ENCODE measurements around the gene COBLL1. TPM values are rescaled to one million over a fixed set of nuclear protein-coding genes. Genes with fewer than 3 reads are reported as not detected.

COBLL1 gene
- total RNA-seq, 1 donor from 2014 or later, result 4.4 TPM

- no peak for TF ChIP-seq CTCF (conservative IDR thresholded peaks at IDR 0.05)
- Mint-ChIP-seq H3K4me3 (no peak overlapping the region), H3K36me3 (ENCODE audit: low read depth) (no peaks in the 10 kb centered on the region), H3K9me3 (no peaks in the 10 kb centered on the region), H3K4me1 (no peaks in the 10 kb centered on the region), H3K27me3 (ENCODE audit: low read depth) (no peaks in the 10 kb centered on the region), H3K27ac (ENCODE audit: unreplicated experiment) (no peak overlapping the region)
- DNase-seq (ENCODE audit: low read depth, low spot score), result no peak
These were observed 148.7 kb downstream of the COBLL1 start for GRCh38 chr2:164692958-164693357.

DNA sequence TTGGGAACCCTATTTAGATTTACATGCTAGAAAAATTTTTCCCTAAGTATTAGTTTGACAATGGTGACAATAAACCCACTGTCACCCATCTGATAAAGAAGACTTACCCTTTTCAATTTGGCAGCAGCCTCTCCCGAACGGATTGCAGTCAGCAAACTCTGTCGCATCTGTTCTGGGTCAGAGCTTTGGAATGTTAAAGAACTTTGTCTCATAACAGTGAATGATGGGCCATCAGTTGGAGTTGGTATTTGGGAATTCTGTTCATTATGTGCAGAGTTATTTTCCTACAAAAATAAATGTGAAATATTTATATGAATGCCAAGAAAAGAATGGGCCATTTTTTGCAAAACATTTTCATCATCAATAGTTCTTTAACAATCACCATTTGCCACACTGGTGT, 149.5 kb downstream of the COBLL1 start:
- Mint-ChIP-seq H3K27ac (ENCODE audit: unreplicated experiment) (no peak overlapping the region), H3K36me3 (ENCODE audit: low read depth) (no peaks in the 10 kb centered on the region), H3K27me3 (ENCODE audit: low read depth) (no peaks in the 10 kb centered on the region), H3K4me3 (no peak overlapping the region), H3K9me3 (no peaks in the 10 kb centered on the region), H3K4me1 (no peaks in the 10 kb centered on the region)
- no peak for DNase-seq (ENCODE audit: low read depth, low spot score)
- no peak for TF ChIP-seq CTCF (conservative IDR thresholded peaks at IDR 0.05)

DNA sequence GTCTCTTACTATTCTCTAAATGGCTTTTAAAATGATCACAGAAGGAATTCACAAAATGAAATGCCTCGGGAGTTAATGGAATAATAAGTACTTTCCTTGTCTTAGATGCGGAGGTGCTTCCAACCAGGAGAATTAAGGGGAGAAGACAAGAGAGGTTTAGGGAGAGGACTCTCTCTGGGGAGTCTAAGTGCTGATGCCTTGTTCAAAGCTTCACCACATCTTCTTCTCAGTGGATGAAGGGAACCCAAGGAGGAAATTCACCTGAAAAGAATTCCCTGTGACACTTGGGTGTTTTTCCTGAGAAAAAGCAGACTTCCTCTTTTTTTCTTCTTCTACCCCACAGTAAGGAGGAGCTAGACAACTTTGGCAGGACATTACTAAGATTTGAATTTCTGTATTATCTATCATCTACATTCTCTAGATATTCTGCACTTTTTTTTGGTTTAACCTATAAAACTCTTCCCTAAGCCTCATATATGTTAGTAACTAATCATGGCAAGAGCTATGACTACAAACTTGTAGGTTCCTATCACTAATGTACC, 150.2 kb downstream of the COBLL1 start:
- no peak for TF ChIP-seq CTCF (conservative IDR thresholded peaks at IDR 0.05)
- Mint-ChIP-seq H3K4me1 (no peaks in the 10 kb centered on the region), H3K27me3 (ENCODE audit: low read depth) (no peaks in the 10 kb centered on the region), H3K4me3 (no peak overlapping the region), H3K36me3 (ENCODE audit: low read depth) (no peaks in the 10 kb centered on the region), H3K9me3 (no peaks in the 10 kb centered on the region), H3K27ac (ENCODE audit: unreplicated experiment) (no peak overlapping the region)
- no peak for DNase-seq (ENCODE audit: low read depth, low spot score)

DNA sequence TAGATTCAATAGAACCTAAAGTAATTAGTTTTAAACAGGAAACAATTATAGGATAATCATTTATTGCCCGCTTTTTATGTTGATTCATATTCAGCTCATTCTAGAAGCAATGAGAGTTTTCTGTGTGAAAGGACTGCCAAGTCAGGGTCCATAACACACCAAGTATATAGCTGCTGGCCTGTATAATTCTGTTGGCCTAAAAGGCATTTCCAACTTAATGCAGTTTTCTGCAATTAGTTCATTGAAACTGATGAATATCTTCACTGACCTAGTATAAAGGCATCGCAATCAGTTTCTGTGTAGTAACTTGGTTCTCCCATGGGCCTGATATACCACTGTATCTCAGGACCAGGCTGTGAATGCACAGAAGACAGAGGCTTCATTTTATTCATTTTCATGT, 151.3 kb downstream of the COBLL1 start:
- no peak overlapping the region for H3K27ac Mint-ChIP-seq (ENCODE audit: unreplicated experiment)
- H3K4me1 Mint-ChIP-seq, result no peaks in the 10 kb centered on the region
- no peak for DNase-seq (ENCODE audit: low read depth, low spot score)
- H3K27me3 Mint-ChIP-seq (ENCODE audit: low read depth), result no peaks in the 10 kb centered on the region
- H3K9me3 Mint-ChIP-seq, result no peaks in the 10 kb centered on the region
- no peaks in the 10 kb centered on the region for H3K36me3 Mint-ChIP-seq (ENCODE audit: low read depth)
- H3K4me3 Mint-ChIP-seq, result no peak overlapping the region
- no peak for TF ChIP-seq CTCF (conservative IDR thresholded peaks at IDR 0.05)

GRCh38 chr2:164688896-164689419, 152.7 kb downstream of the COBLL1 start:
- TF ChIP-seq CTCF (conservative IDR thresholded peaks at IDR 0.05), result no peak
- Mint-ChIP-seq H3K36me3 (ENCODE audit: low read depth) (no peaks in the 10 kb centered on the region), H3K27ac (ENCODE audit: unreplicated experiment) (no peak overlapping the region), H3K27me3 (ENCODE audit: low read depth) (no peaks in the 10 kb centered on the region), H3K9me3 (no peaks in the 10 kb centered on the region), H3K4me1 (no peaks in the 10 kb centered on the region), H3K4me3 (no peak overlapping the region)
- DNase-seq (ENCODE audit: low read depth, low spot score), result no peak
